T-helper 9 cell (primary cell): ENCODE results near the gene RRAD.
"Not testable (repeated sequence)": the region's sequence is repeated elsewhere in the genome, so short reads cannot be mapped to it uniquely, and the experiment has no call there.

Experiments
- DNase-seq: peaks from one replicate; pipeline ENCODE4 v3.0.0-alpha.2; 2020
- total RNA-seq, 2 donors: gene quantifications; one replicate each; lab custom pipeline; 2026; lab: John Stamatoyannopoulos, UW

RRAD gene, protein sequence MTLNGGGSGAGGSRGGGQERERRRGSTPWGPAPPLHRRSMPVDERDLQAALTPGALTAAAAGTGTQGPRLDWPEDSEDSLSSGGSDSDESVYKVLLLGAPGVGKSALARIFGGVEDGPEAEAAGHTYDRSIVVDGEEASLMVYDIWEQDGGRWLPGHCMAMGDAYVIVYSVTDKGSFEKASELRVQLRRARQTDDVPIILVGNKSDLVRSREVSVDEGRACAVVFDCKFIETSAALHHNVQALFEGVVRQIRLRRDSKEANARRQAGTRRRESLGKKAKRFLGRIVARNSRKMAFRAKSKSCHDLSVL
- total RNA-seq = 0.77 to 1.4 reads per million in 2 donors

DNA sequence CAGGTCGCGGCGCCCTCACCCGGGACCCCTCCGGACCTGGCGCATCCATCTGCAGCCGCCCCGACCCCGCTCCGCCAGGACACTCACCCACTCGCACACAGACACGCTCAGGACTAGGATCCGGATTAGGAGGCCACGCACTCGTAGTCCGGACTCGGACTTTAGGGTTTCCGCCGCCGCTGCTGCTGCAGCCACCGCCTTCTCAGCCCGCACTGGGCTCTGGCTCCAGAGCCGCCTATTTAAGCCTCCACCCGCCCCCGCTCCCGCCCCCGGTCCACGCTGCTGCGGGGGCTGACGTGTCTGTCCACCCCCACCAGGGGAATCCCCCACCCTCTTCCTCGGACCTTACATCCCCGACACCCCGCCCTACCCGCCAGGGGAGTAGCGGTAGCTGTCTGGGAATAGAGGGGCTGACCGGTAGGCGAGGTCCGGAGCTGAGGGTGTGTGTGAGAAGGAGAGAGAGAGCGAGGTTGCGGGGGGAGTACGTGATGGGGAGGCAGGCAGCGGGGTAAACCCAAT lies at the start of gene RRAD:
TSS of gene RRAD (minus strand) at position 214 of the 519 bp plus-strand sequence. CDS start 356 bp downstream, outside the sequence.
- DNase-seq = no peak

DNA sequence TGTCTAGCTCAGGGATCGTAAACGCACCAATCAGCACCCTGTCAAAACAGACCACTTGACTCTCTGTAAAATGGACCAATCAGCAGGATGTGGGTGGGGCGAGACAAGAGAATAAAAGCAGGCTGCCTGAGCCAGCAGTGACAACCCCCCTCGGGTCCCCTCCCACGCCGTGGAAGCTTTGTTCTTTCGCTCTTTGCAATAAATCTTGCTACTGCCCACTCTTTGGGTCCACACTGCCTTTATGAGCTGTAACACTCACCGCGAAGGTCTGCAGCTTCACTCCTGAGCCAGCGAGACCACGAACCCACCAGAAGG lies 49.6 kb upstream of the RRAD start:
- peak; percentile 6 for DNase-seq

DNA sequence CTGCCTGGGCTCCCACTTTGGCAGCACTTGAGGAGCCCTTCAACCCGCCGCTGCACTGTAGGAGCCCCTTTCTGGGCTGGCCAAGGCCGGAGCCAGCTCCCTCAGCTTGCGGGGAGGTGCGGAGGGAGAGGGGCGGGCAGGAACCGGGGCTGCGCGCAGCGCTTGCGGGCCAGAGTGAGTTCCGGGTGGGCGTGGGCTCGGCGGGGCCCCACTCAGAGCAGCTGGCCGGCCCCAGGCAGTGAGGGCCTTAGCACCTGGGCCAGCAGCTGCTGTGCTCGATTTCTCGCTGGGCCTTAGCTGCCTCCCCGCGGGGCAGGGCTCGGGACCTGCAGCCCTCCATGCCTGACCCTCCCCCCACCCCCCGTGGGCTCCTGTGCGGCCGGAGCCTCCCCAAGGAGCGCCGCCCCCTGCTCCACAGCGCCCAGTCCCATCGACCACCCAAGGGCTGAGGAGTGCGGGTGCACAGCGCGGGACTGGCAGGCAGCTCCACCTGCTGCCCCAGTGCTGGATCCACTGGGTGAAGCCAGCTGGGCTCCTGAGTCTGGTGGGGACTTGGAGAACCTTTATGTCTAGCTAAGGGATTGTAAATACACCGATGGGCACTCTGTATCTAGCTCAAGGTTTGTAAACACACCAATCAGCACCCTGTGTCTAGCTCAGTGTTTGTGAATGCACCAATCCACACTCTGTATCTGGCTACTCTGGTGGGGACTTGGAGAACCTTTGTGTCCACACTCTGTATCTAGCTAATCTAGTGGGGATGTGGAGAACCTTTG lies 49.0 kb upstream of the RRAD start:
- not testable (repeated sequence) for DNase-seq

DNA sequence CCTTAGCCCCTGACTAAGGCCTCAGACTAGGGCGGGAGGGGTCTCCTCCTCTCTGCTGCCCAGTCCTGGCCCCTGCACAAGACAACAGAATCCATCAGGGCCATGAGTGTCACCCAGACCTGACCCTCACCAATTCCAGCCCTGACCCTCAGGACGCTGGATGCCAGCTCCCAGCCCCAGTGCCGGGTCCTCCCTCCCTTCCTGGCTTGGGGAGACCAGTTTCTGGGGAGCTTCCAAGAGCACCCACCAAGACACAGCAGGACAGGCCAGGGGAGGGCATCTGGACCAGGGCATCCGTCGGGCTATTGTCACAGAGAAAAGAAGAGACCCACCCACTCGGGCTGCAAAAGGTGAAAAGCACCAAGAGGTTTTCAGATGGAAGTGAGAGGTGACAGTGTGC lies 48.4 kb upstream of the RRAD start:
- no peak for DNase-seq

DNA sequence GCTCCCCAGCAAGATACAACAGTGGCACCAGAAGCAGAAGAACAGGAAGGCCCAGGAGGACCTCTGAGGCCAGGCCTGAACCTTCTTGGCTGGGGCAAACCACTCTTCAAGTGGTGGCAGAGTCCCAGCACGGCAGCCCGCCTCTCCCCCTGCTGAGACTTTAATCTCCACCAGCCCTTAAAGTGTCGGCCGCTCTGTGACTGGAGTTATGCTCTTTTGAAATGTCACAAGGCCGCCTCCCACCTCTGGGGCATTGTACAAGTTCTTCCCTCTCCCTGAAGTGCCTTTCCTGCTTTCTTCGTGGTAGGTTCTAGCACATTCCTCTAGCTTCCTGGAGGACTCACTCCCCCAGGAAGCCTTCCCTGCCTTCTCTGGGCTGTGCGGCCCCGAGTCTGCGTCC lies 47.6 kb upstream of the RRAD start:
- no peak for DNase-seq

DNA sequence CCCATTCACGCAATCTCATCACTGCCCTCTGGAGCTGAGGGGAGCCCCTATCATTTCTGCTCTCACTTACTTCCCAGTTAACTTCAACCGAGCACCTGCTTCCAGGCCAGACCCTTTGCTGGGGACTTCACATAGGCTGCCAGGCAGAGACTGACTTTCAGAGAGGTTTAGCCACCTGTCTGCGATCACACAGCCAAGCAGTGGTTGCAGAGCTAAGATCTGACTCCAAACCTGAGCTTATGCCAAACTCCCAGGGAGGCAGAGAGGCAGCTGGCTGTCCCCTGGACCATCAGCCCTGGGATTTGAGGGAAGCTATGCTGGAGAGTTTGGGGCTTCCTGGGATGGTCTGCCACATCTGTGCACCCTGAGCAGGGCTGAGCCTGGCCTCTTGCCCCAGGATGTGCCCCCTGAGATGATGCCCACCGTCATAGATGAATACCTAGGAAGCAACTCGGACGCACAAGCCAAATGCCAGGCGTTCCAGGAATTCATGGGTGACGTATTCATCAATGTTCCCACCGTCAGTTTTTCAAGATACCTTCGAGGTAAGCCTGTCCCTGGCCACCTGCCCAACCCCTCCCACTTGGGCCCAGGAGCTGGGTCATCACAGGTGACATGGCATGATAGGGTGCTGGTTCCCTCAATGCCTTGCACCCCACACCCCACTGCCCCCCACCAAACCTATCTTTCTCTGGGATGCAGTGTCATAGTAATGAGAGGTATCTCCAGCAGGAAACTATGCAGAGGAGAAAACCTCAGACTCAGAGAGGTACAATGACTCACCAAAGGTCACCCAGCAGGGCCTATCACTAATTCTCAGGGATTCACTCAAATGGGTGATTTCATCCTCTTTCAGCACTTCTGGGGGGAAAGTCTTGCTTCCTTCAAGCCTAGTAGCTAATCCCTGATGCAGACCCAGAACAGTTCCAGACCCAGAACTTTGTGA lies 45.7 kb upstream of the RRAD start:
- no peak for DNase-seq

DNA sequence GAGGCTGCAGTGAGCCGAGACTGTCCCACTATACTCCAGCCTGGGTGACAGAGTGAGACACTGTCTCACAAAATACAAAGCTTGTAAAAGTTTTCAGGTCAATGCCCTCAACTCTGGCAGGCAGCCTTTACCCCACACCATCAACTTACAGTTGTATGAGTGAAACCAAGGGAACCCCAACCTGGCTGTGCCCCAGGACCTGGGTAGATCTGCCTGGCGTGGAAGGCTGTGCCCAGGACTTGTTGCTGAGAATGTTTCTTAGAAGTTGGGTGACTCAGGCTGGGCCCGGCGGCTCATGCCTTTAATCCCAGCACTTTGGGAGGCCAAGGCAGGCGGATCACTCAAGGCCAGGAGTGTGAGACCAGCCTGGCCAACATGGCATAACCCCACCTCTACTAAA lies 43.5 kb upstream of the RRAD start:
- DNase-seq = no peak

DNA sequence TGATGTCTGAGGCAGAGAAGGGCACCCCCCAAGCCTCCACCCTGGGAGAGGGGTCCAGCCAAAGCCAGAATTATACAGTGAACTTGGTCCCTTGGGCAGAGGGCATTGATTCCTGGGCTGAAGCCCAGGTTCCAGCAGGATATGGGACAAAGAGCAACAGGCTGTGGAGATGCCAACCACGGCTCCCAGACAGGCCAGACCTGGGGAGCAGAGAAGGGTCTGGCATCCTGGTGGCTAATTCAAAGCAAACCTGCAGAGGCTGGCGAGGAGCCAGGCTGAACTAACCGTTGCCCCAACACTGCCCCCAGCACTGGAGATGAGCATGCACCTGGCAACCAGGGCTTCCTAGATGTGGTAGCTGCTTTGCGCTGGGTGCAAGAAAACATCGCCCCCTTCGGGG lies 38.7 kb upstream of the RRAD start:
- DNase-seq = no peak

DNA sequence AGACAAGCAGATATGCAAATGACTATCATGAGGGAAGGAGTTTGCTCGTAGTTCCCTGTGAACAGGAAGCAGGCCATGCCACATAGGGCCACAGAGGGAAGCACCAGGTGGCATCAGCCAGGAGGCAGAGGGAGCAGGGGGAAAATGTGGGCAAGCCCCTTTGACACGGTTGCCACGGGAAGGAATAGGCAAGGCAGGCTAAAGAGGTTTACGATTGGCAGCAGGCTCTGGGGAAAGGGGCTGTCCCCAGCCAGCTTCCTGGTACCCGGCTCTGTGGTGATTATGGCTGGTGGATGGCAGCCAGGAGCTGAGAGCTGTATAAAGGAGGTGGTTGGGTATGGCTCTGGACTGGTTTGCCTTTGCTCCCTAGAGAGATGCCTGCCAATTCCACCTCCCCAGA lies 36.6 kb upstream of the RRAD start:
- no peak for DNase-seq

DNA sequence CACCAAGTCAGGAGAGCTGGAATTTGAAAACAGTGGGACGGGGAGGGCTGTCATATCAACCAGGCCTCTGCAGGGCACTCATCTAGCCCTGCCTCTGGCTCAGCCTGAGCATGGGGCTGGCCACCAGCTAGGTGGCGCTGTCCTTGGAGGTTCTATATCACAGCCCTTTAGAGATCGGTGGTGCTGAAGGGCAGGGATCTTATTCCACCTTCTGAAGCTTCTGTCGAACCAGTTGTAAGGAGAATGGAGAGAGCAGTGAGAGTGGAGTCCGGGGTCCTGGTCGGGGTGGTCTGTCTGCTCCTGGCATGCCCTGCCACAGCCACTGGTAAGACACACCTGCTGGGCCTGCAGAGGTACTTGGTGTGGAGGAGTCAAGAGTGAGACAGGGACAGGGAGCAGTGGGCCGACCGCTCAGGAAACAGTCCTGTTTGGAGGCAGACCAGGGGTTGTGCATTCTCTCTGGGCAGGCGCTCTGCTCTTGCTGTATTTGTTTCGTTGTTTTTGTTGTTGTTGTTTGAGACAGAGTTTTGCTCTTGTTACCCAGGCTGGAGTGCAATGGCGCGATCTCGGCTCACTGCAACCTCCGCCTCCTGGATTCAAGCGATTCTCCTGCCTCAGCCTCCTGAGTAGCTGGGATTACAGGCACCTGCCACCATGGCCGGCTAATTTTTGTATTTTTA lies 35.9 kb upstream of the RRAD start, which contains the start of gene CES3:
TSS of gene CES3 (plus strand) at position 202 of the 680 bp plus-strand sequence. CDS start at position 244, 42 bp downstream.
- peak; percentile 35 for DNase-seq

DNA sequence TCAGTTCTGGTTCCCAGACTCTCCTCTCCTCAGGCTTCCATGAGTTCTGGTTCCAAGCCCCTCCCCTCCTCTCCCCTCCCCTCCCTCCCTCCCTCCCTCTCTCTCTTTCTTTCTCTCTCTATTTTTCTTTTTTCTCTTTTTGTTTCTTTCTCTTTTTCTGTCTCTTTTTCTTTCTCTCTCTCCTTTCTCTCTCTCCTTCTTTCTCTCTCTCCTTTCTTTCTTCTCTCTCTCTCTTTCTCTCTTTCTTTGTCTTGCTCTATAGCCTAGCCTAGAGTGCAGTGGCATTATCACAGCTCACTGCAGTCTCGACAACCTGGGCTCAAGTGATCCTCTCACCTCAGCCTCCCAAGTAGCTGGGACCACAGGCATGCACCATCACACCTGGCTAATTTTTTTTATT lies 34.9 kb upstream of the RRAD start:
- DNase-seq = no peak

DNA sequence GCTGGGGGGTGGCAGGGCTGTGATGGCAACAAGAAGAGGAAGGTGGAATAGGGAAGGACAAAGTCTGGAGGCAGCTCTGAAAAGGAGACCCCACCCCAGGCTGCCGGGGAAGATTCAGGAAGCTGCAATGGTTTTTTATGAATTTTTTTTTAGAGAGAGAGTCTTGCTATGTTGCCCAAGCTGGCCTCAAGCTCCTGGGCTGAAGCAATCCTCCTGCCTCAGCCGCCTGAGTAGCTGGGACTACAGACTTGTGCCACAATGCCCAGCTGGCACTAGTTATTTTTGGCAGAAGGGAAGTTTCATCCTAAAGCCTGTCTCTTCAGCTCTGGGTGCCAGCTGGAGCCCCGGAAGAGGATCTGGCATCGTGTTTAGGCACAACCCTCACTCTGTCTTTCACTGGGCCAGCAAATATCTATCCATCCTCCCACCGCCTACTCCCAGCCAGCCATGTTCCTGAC lies 34.4 kb upstream of the RRAD start:
- no peak for DNase-seq

DNA sequence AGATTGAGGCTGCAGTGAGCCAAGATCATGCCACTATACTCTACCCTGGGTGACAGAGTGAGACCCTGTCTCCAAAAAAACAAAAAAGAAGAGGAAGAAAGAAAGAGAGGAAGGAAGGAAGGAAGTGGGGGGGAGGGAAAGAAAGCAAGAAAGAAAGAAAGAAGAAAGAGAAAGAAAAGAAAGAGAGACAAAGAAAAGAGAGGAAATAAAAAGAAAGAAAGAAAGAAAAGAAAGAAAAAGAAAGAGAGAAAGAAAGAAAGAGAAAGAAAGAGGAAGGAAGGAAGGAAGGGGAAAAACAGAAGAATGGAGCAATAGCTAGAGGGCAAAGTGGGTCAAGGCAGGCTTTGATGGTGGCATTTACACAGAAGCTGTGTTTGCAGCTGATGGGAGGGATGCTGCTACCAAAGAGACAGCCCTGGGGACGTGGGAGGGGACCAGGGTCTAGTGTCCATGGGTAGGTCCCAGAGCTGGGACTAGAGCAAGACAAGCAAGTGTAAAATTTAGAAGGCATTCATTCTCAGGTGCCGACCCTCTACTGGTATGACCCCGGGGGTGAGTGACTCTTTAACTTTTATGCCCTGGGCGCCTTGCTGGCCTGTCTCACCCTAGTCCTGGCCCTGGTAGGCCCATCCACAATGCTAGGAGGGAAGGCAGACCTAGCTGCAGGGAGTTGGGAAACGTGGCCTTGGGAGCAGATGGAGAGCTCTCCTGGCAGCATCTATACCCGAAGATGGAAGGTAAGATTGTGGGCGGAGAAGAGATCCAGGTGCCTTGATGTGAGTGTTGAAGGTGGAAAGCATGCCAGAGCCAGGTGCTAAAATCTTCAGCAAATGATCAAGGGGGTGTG lies 33.7 kb upstream of the RRAD start:
- no peak for DNase-seq

DNA sequence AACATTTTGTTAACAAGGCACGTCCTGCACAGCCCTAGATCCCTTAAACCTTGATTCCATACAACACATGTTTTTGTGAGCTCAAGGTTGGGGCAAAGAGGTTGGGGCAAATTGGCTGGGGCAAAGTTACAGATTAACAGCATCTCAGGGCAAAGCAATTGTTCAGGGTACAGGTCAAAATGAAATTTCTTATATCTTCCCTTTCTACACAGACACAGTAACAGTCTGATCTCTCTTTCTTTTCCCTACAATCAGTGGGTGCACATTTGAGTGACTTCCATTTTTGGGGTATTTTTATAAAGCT lies 30.8 kb upstream of the RRAD start:
- DNase-seq = not testable (repeated sequence)

DNA sequence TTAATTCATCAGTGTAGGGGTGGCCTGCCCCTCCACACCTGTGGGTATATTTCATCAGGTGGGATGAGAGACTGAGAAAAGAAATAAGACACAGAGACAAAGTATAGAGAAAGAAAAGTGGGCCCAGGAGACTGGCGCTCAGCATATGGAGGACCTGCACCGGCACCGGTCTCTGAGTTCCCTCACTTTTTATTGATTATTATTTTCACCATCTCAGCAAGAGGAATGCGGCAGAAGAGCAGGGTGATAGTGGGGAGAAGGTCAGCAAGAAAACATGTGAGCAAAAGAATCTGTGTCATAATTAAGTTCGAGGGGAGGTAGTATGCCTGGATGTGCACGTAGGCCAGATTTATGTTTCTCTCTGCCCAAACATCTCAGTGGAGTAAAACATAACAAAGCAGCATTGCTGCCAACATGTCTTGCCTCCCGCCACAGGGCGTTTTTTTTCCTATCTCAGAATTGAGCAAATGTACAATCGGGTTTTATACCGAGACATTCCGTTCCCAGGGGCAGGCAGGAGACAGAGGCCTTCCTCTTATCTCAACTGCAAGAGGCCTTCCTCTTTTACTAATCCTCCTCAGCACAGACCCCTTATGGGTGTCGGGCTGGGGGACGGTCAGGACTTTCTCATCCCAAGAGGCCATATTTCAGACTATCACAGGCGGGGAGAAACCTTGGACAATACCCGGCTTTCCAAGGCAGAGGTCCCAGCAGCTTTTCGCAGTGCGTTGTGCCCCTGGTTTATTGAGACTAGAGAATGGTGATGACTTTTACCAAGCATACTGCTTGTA lies 30.2 kb upstream of the RRAD start:
- DNase-seq = not testable (repeated sequence)

DNA sequence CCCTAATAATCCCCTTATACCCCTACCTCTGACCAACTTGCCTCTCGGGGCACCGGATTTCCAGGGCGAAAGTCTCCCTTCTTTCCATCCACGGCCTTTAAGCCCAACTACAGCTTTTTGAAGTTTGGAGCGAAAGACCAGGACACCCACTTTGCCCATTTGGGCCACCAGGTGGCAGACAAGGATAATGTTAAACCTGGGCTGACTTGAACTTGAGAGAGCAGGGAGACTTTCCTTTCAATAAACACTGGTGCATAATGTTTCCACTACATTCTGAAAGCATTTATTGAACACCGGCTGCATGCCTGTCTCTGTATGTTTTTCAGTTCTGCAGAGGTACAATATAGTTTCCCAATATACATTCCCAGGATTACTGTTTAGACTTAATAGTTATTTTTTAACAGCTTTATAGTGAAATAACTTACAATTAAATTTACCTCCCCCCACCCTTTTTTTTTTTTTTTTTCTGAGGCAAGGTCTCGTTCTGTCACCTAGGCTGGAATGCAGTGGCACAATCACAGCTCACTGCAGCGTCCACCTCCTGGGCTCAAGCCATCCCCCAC lies 28.8 kb upstream of the RRAD start:
- DNase-seq = peak; percentile 66

DNA sequence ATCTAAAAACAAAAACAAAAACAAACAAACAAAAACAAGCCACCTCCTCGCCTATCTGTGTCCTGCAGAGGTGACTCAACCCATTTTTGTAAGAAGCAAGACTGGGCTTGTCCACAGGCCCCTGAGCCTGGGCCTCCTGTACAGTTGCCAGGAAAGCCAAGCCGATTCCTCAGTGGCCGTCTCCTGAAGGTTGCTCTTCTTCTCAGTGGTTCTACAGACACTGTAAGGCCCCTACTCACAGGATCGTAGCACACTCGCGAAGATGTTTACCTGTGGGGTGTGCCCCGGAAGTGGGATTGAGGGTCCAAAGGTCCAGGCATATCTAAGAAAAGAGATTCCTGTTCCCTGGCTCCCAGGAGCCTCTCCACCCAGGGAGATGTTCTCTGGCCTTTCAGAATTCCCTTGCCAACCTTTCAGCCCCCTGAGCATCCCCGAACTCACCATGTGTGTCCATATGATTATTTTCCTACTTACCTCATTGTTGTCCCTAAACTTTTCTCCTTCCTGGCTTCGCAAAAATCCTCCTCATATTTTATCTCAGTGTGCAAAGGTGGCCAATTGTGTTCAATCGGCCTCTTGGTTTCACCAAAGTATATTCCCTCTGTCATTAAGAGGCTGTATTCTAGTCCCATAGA lies 28.2 kb upstream of the RRAD start:
- no peak for DNase-seq

DNA sequence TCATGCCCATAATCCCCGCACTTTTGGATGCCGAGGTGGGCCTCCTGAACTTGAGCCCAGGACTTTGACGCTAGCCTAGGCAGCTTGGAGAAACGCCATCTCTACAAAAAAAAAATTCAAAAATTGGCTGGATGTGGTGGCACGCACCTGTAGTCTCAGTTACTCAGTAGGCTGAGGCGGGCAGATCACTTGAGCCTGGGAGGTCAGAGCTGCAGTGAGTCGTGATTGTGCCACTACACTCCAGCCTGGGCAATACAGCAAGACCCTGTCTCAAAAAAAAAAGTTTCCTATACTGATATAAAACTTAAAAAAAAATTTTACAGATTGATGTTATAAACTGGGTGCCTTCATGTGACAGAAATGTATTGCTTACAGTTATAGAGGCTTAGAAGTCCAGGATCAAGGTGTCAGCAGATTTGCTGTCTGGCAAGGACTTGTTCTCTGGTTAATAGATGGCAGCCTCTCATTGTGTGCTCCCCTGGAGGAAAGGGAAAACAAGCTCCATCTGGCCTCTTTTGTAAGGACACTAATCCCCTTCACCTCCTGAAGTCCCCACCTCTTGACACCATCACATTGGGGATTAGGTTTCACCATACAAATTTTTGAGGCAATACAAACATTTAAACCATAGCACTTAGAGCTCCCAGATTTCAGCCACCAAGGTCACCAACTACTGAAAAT lies 27.2 kb upstream of the RRAD start:
- DNase-seq = no peak
